Suprapubic skin (tissue), 3 donors: ENCODE data around the gene CXorf38.
"Not testable (repeated sequence)": the region's sequence is repeated elsewhere in the genome, so short reads cannot be mapped to it uniquely, and the experiment has no call there.

Experiments
- EP300 ChIP-seq: sonication (generic); formaldehyde crosslinking; IDR thresholded peaks from one replicate; pipeline ENCODE4 v1.6.1; 2017; ENCODE audit warnings: antibody characterized with exemption
- POLR2A ChIP-seq, 2 donors: fragments of 450-650 bp; IDR thresholded peaks; one replicate each; pipeline ENCODE4 v1.6.1; 2017; ENCODE audit warnings: antibody characterized with exemption in 2 of 2, mild to moderate bottlenecking in 2 of 2, moderate library complexity in 2 of 2
- TF ChIP-seq, protein P1 (sequence below), 2 donors: fragments of 200-600 bp in 1 of 2; fragments of 450-650 bp in 1 of 2; sonication (generic) in 1 of 2; IDR thresholded peaks; one replicate each; pipeline ENCODE4 v1.5.1; 2016 to 2019; ENCODE audit warnings: antibody characterized with exemption in 2 of 2, mild to moderate bottlenecking in 1 of 2, moderate library complexity in 1 of 2

DNA sequence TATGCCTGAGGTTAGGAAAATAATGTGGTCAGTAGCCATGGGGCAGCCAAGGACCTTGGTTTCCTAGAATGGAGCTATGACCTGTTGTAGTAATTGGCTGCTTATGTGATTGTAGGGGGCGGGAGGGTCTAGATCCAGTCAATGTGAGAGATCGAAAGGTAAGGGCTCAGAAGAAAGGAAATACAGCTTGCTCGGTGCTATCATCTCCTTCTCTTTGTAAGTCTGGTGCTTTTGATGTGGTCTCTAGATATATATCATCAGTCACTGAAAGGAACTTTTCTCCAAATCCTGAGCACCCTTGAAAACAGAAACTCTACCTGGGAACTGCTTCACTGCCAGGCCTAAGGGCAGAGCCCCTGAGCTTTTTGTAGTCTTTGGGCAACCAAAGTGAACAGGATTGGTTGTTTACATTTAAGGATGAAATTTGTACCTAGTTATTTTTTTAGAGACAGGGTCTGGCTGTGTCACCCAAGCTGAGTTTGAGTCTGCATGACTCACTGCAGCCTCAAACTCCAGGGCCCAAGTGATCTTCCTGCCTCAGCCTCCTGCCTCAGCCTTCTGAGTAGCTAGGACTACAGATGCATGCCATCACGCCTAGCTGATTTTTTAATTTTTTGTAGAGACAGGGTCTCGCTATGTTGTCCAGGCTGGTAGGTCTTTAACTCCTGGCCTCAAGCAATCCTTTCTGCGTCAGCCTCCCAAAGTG, 57.6 kb downstream of the CXorf38 start:
- TF ChIP-seq POLR2A (IDR thresholded peaks at IDR 0.05); EP300: not testable (repeated sequence)
- TF ChIP-seq, protein P1, sequence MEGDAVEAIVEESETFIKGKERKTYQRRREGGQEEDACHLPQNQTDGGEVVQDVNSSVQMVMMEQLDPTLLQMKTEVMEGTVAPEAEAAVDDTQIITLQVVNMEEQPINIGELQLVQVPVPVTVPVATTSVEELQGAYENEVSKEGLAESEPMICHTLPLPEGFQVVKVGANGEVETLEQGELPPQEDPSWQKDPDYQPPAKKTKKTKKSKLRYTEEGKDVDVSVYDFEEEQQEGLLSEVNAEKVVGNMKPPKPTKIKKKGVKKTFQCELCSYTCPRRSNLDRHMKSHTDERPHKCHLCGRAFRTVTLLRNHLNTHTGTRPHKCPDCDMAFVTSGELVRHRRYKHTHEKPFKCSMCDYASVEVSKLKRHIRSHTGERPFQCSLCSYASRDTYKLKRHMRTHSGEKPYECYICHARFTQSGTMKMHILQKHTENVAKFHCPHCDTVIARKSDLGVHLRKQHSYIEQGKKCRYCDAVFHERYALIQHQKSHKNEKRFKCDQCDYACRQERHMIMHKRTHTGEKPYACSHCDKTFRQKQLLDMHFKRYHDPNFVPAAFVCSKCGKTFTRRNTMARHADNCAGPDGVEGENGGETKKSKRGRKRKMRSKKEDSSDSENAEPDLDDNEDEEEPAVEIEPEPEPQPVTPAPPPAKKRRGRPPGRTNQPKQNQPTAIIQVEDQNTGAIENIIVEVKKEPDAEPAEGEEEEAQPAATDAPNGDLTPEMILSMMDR (IDR thresholded peaks at IDR 0.05), result not testable (repeated sequence)
